ENCODE results near the gene LRRN2. TPM values are rescaled to one million over a fixed set of nuclear protein-coding genes. Genes with fewer than 3 reads are reported as not detected.
A peak's percentile ranks its signal among the peaks of the same experiment; 100 is the strongest.

LRRN2 gene
- total and polyA plus RNA-seq, 11 donors, result 0.65 to 4.2 (median 1.5) TPM

DNA sequence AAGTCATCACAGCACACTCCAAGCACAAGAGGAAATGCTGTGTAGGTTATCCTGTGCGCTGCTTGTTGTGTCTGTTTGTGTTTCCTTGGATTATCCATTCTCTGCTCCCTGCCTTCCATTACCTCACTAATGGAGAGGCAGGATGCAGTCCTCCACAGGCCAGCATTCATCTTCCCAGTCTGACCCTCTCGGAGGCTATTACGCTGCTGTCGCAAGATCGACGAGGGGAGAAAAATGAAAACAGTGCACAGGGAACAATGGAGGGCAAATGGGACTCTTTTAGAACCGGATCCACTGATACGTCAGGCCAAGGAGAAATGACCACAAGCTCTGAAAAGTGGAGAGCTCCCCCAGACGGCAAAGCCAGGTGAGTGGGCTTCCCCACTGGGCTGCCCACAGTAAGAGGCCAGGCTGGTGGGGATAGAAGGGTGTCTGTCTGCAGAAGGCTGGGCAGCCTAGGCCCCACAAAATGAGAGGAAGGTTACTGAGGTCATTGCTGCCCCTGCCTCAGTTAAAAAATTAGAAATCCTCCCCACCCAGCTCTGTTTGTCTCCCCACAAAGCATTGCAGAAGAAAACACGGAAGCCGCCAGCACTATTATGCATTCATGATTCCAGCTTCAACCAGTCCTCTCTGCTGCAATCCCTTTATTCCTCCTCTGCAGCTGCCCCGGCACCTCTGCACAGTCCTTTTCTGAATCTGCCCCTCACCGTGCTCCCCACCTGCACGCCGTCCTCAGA lies 21.7 kb downstream of the LRRN2 start:
- 74 to 87% (median 77%) methylated on average over 14 to 15 of the region's 15 CpGs for WGBS, 4 donors

DNA sequence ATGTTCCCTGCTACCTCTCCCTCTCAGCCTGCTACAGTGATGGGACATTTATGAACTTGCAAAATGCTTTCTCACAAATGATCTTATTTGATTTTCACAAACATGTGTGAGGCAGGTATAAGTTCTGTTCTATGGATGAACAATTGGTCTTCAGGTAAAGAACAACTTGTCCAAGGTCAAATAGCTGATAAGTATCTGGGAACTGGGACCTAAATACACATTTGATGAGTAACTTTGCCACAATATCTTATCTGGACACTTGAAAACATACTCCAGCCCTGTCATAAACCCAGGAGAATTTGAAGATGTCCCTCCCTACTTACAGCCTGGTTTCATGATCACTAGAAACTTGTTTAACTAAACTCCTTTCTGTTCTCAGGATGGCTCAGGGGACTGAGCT lies 23.0 kb downstream of the LRRN2 start:
- H3K27ac ChIP-seq, result no peak overlapping the region
- H3K36me3 ChIP-seq, result no peaks in the 10 kb centered on the region
- no peak for DNase-seq
- H3K27me3 ChIP-seq, result no peaks in the 10 kb centered on the region
- no peak for TF ChIP-seq POLR2A (IDR thresholded peaks at IDR 0.05)
- TF ChIP-seq, protein P1, sequence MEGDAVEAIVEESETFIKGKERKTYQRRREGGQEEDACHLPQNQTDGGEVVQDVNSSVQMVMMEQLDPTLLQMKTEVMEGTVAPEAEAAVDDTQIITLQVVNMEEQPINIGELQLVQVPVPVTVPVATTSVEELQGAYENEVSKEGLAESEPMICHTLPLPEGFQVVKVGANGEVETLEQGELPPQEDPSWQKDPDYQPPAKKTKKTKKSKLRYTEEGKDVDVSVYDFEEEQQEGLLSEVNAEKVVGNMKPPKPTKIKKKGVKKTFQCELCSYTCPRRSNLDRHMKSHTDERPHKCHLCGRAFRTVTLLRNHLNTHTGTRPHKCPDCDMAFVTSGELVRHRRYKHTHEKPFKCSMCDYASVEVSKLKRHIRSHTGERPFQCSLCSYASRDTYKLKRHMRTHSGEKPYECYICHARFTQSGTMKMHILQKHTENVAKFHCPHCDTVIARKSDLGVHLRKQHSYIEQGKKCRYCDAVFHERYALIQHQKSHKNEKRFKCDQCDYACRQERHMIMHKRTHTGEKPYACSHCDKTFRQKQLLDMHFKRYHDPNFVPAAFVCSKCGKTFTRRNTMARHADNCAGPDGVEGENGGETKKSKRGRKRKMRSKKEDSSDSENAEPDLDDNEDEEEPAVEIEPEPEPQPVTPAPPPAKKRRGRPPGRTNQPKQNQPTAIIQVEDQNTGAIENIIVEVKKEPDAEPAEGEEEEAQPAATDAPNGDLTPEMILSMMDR (IDR thresholded peaks at IDR 0.05), result no peak
- no peaks in the 10 kb centered on the region for H3K4me1 ChIP-seq
- no peak for ATAC-seq
- intact Hi-C loops (cut with DNase I), result loop anchor here in 1 of 10 donors (5.0 kb wide), 1 partner anchor 55 kb away; no protein-coding TSS in a partner anchor
- no peak overlapping the region for H3K4me3 ChIP-seq
- no peaks in the 10 kb centered on the region for H3K9me3 ChIP-seq

More for the DNA sequence above, 21.7 kb downstream of the LRRN2 start:
- Histone ChIP-seq H3K9me3 (no peaks in the 10 kb centered on the region), H3K27me3 (no peaks in the 10 kb centered on the region), H3K27ac (no peak overlapping the region), H3K4me1 (no peaks in the 10 kb centered on the region), H3K4me3 (no peak overlapping the region), H3K36me3 (no peaks in the 10 kb centered on the region)
- no peak for DNase-seq
- intact Hi-C loops (cut with DNase I), result loop anchor here in 1 of 10 donors (5.0 kb wide), 1 partner anchor 53 kb away; no protein-coding TSS in a partner anchor
- TF ChIP-seq, protein P1 (IDR thresholded peaks at IDR 0.05), result no peak
- no peak for TF ChIP-seq POLR2A (IDR thresholded peaks at IDR 0.05)
- ATAC-seq, result no peak

DNA sequence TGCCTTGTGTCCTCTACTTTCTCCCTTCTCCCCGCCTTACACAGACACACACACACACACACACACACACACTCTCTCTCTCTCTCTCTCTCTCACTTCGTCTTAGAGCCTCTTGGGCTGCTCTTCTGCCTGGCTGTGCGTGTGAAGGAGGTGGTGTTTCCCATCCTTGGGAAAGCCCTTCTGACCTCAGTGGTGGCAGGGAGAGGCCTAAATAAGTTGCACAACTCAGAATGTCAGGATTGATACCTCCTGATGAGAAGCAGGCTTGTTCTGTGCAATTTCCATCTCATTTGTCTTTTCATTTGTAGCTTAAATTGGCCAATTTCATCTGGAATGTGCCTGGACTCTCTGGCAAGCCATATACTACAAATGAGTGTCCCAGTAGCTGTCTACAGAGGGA lies 25.0 kb downstream of the LRRN2 start:
- 73 to 91% (median 84%) methylated on average over 3 of the region's 3 CpGs for WGBS, 4 donors
- intact Hi-C loops (cut with DNase I), result loop anchor here in 1 of 10 donors (5.0 kb wide), 1 partner anchor 57 kb away; no protein-coding TSS in a partner anchor
- DNase-seq (no peak), ATAC-seq (no peak)
- H3K4me3 ChIP-seq, result no peak overlapping the region
- H3K9me3 ChIP-seq, result no peaks in the 10 kb centered on the region
- H3K27me3 ChIP-seq, result no peaks in the 10 kb centered on the region
- H3K4me1 ChIP-seq, result no peaks in the 10 kb centered on the region
- no peaks in the 10 kb centered on the region for H3K36me3 ChIP-seq
- TF ChIP-seq POLR2A (IDR thresholded peaks at IDR 0.05), result no peak
- peak overlapping the region in 1 of 12 donors; percentile 17 for H3K27ac ChIP-seq

DNA sequence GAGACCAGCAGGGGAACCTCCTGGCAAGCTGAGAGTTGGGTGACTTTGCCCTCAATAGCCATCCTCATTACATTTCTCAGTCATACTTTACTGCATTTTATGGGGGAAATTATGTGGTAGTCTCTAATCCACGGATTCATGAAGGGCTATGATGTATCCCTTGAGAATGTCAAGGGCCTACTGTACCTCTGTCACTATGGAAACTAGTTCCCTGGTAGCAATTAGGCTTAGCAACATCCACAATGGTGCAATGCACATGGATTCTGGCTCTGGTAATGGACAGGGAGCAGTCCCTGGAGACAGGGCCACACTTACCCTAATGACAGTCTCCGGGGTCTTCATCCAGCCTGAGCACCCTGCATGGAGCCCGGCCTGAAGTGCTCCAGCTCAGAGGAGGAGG lies 26.5 kb downstream of the LRRN2 start:
- 81 to 88% (median 82%) methylated on average over 2 to 3 of the region's 3 CpGs for WGBS, 4 donors
- ATAC-seq, result no peak
- no peak overlapping the region for H3K4me3 ChIP-seq
- TF ChIP-seq POLR2A (IDR thresholded peaks at IDR 0.05), result no peak
- H3K9me3 ChIP-seq, result no peaks in the 10 kb centered on the region
- no peak for DNase-seq
- H3K4me1 ChIP-seq, result no peaks in the 10 kb centered on the region
- intact Hi-C loops (cut with DNase I), result no loop called here
- peaks cover 0 to 4% (median 0%) of the 10 kb centered on the region in 9 donors for H3K27me3 ChIP-seq
- no peaks in the 10 kb centered on the region for H3K36me3 ChIP-seq
- H3K27ac ChIP-seq, result no peak overlapping the region

DNA sequence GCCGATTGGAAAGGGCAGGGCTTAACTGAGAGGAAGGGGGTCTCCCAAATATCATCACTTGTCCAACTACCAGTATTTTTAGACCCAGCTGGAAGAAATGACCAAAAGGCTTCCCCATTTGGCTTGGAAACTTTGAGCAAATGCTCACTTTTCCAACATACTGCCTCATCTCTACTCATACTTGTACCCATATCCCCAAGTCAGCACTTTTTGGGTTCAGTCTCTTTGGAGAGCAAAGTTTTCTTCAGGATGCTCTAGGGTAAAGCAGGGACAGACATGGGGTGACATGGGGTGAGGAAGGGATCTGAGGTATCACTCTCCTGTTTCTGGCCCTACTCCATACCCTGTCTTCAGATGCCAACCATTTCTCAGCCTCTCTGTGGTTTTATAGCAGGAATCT lies 27.2 kb downstream of the LRRN2 start:
- Histone ChIP-seq H3K27ac (no peak overlapping the region), H3K4me3 (no peak overlapping the region), H3K4me1 (no peaks in the 10 kb centered on the region), H3K36me3 (no peaks in the 10 kb centered on the region), H3K9me3 (no peaks in the 10 kb centered on the region), H3K27me3 (peaks cover 0 to 7% (median under 1%) of the 10 kb centered on the region in 9 donors)
- WGBS, 4 donors, result 95 to 100% (median 99%) methylated on average over 1 of the region's 1 CpG
- intact Hi-C loops (cut with DNase I), result no loop called here
- ATAC-seq, result no peak
- DNase-seq, result no peak
- TF ChIP-seq, protein P1 (IDR thresholded peaks at IDR 0.05), result no peak
- TF ChIP-seq POLR2A (IDR thresholded peaks at IDR 0.05), result no peak
